K562 (cell line): ENCODE data around the gene DUSP9. TPM values are rescaled to one million over a fixed set of nuclear protein-coding genes. Genes with fewer than 3 reads are reported as not detected.

Source experiments
- ATAC-seq: fragments of 200-7000 bp; cut with Tn5 transposase; 3 replicates; pipeline ENCODE4 v1.9.1; 2020; ENCODE audit warnings: moderate library complexity
- BruUV-seq: library from RNA; stranded (reverse); fragments of 400-500 nt; replicated peaks from 2 replicates; lab custom pipeline; 2021; lab: Mats Ljungman, UMichigan
- CTCF ChIA-PET: fragments of 300-600 bp; formaldehyde crosslinking; extraction: SDS; loops from one replicate; lab custom pipeline; 2021; ENCODE audit warnings: low intra/inter-chr PET ratio; lab: Yijun Ruan, JAX
- POLR2A ChIA-PET: fragments of 300-600, 350-650 bp; sonication (Branson Sonifier 250); formaldehyde crosslinking; extraction: SDS; loops from one replicate; lab custom pipeline; 2021; ENCODE audit warnings: antibody characterized with exemption, inconsistent platforms; lab: Yijun Ruan, JAX
- DNase-seq, 4 experiments: peaks; one replicate each; pipeline versions ENCODE4 v3.0.0 to v3.0.0-alpha.2; 2011 to 2018; ENCODE audit warnings: low spot score in 3 of 4, mixed read lengths in 3 of 4; ENCODE audit errors: extremely low read depth in 1 of 4
- FAIRE-seq: peaks from 2 replicates; lab custom pipeline; 2011; peaks lifted over from hg19 to GRCh38; lab: Jason Lieb, UNC
- H2AFZ ChIP-seq: 2 replicates; pipeline ENCODE4 v1.6.0; 2011; ENCODE audit warnings: low read depth, low read length, control low read depth, inconsistent platforms
- H3K27ac ChIP-seq: fragments of 200-600 bp; 3 replicates; pipeline ENCODE4 v1.8.0; 2011; ENCODE audit warnings: low read depth, mild to moderate bottlenecking, control low read depth, inconsistent platforms, low read length, moderate library complexity, mixed read lengths; ENCODE audit errors: extremely low read depth
- H3K27me3 ChIP-seq, 2 experiments: fragments of 300-600 bp in 1 of 2; 2 replicates in 1 of 2; 3 replicates in 1 of 2; pipeline versions ENCODE4 v1.6.0 to v1.8.0; 2011; ENCODE audit warnings: inconsistent platforms in 2 of 2, low read length in 2 of 2, mild to moderate bottlenecking in 1 of 2, mixed read lengths in 1 of 2, moderate library complexity in 1 of 2; ENCODE audit not compliant: control insufficient read depth in 2 of 2, insufficient read depth in 2 of 2
- H3K36me3 ChIP-seq: fragments of 300-600 bp; 3 replicates; pipeline ENCODE4 v1.8.0; 2011; ENCODE audit warnings: mild to moderate bottlenecking, low read length, inconsistent platforms; ENCODE audit not compliant: control insufficient read depth, insufficient read depth
- H3K4me1 ChIP-seq, 2 experiments: fragments of 200-600 bp in 1 of 2; replicated peaks in 1 of 2; 2 replicates in 1 of 2; 3 replicates in 1 of 2; pipeline versions ENCODE4 v1.5.1 to v1.8.0; 2011; ENCODE audit warnings: inconsistent platforms in 2 of 2, low read length in 2 of 2, mild to moderate bottlenecking in 1 of 2, mixed read lengths in 1 of 2, moderate library complexity in 1 of 2; ENCODE audit not compliant: control insufficient read depth in 2 of 2, insufficient read depth in 2 of 2
- H3K4me2 ChIP-seq: 2 replicates; pipeline ENCODE4 v1.6.1; 2011; ENCODE audit warnings: low read length, control low read depth, inconsistent platforms, mixed read lengths; ENCODE audit not compliant: insufficient read depth
- H3K4me3 ChIP-seq: fragments of 200-600 bp; sonication (generic), shearing (Covaris generic); 2 replicates; pipeline ENCODE4 v1.5.1; 2016; ENCODE audit warnings: control low read depth, inconsistent platforms
- H3K79me2 ChIP-seq: fragments of 200-600 bp; 3 replicates; pipeline ENCODE4 v1.8.0; 2011; ENCODE audit warnings: low read length, inconsistent platforms; ENCODE audit not compliant: control insufficient read depth, insufficient read depth
- H3K9ac ChIP-seq, 2 experiments: 2 replicates each; pipeline versions ENCODE4 v1.6.0 to v1.6.1; 2011; ENCODE audit warnings: low read depth in 2 of 2, low read length in 2 of 2, control low read depth in 1 of 2, inconsistent platforms in 1 of 2, mild to moderate bottlenecking in 1 of 2, mixed read lengths in 1 of 2; ENCODE audit not compliant: insufficient read depth in 1 of 2
- H3K9me1 ChIP-seq: one replicate; pipeline ENCODE4 v1.6.0; 2011; ENCODE audit warnings: inconsistent platforms, mild to moderate bottlenecking, low read length, moderate library complexity; ENCODE audit not compliant: control insufficient read depth, insufficient read depth
- H3K9me3 ChIP-seq: replicated peaks from 2 replicates; pipeline ENCODE4 v1.5.1; 2011; ENCODE audit warnings: low read depth, low read length, inconsistent platforms; ENCODE audit not compliant: control insufficient read depth, insufficient read depth
- H4K20me1 ChIP-seq: replicated peaks from 2 replicates; pipeline ENCODE4 v1.6.1; 2011; ENCODE audit warnings: low read length, inconsistent platforms, mixed read lengths; ENCODE audit not compliant: control insufficient read depth, insufficient read depth
- GABPB1 ChIP-seq: sonication (generic); formaldehyde crosslinking; IDR thresholded peaks from 2 replicates; pipeline ENCODE4 v1.8.0; 2022; ENCODE audit warnings: mild to moderate bottlenecking, missing genetic modification reagents
- JUN ChIP-seq, 2 experiments: sonication (generic) in 1 of 2; formaldehyde crosslinking in 1 of 2; IDR thresholded peaks; 2 replicates each; pipeline versions ENCODE4 v1.6.1 to v1.8.0; 2012 to 2022; ENCODE audit warnings: borderline replicate concordance in 2 of 2, mild to moderate bottlenecking in 2 of 2, improper control_type of control experiment in 1 of 2, low read depth in 1 of 2, low read length in 1 of 2, missing genetic modification reagents in 1 of 2
- NONO ChIP-seq, 2 experiments: fragments of 200-400 bp in 1 of 2; fragments of 450-650 bp in 1 of 2; formaldehyde crosslinking in 1 of 2; IDR thresholded peaks; 2 replicates each; pipeline ENCODE4 v1.6.1; 2017; ENCODE audit warnings: low read depth in 2 of 2, mild to moderate bottlenecking in 2 of 2, moderate library complexity in 2 of 2, low read length in 1 of 2
- SRF ChIP-seq, 2 experiments: fragments of 250-450, 450-650 bp in 1 of 2; sonication (Bioruptor Pico) in 1 of 2; sonication (generic) in 1 of 2; formaldehyde crosslinking; IDR thresholded peaks; 2 replicates each; pipeline versions ENCODE4 v1.5.0 to v1.5.1; 2020 to 2022; ENCODE audit warnings: mild to moderate bottlenecking in 1 of 2, missing genetic modification reagents in 1 of 2
- TEAD2 ChIP-seq: fragments of 450-650 bp; IDR thresholded peaks from 2 replicates; pipeline ENCODE4 v1.6.1; 2016; ENCODE audit warnings: missing genetic modification characterization, control low read depth, missing compliant biosample characterization
- ZNF696 ChIP-seq: fragments of 250-450 bp; sonication (Bioruptor Pico); conservative IDR thresholded peaks from 2 replicates; pipeline ENCODE4 v1.4.0; 2020; ENCODE audit warnings: mild to moderate bottlenecking, moderate library complexity
- WGBS: fragments of 100-300 bp; shearing (Covaris generic); methylation state at CpG from one replicate; pipeline ENCODE4 v1.1.6; 2016; ENCODE audit warnings: low coverage, mixed read lengths; ENCODE audit not compliant: insufficient coverage; ENCODE audit errors: missing lambda C conversion rate; 5-methylcytosine and 5-hydroxymethylcytosine counted together
- in situ Hi-C: fragments of 300-500 bp; cut with MboI; formaldehyde crosslinking; loops from 4 replicates; pipeline ENCODE4 v1.15.0; 2018; ENCODE audit warnings: inconsistent platforms, mixed read lengths
- intact Hi-C: fragments of 100-400 bp; cut with micrococcal nuclease; formaldehyde crosslinking; loops from 2 replicates; pipeline ENCODE4 v1.14.2; 2022
- polyA plus RNA-seq, 8 experiments: library from polyadenylated mRNA; depleted of rRNA in 4 of 8; stranded (reverse) in 5 of 8; unstranded in 3 of 8; fragments of >200 nt; fragmentation: Nextera tagmentation in 2 of 8; fragmentation: Illumina TruSeq in 1 of 8; extraction: Ambion mirVana in 2 of 8; extraction: Trizol in 1 of 8; gene quantifications; 2 replicates each; pipeline versions ENCODE4 v1.2.1 to v1.2.3, GENCODE V29; 2011 to 2014; ENCODE audit warnings: inconsistent platforms in 1 of 8, missing spikeins in 1 of 8
- total RNA-seq, 7 experiments: library from RNA; depleted of rRNA in 6 of 7; stranded (reverse); fragments of >200 nt in 6 of 7; fragmentation: Illumina TruSeq in 2 of 7; extraction: Trizol in 2 of 7; gene quantifications; 2 replicates each; pipeline versions ENCODE4 v1.2.1 to v1.2.3, GENCODE V29; 2011 to 2021; ENCODE audit warnings: low replicate concordance in 1 of 7
- TF ChIP-seq, protein P1 (sequence below), 2 experiments: fragments of 450-650 bp in 1 of 2; sonication (generic) in 1 of 2; formaldehyde crosslinking; conservative IDR thresholded peaks; 2 replicates each; pipeline versions ENCODE4 v1.4.0 to v1.8.1; 2020 to 2022; ENCODE audit warnings: mild to moderate bottlenecking in 1 of 2, missing genetic modification reagents in 1 of 2
- TF ChIP-seq, protein P2 (sequence below): fragments of 450-650 bp; IDR thresholded peaks from 2 replicates; pipeline ENCODE4 v1.7.1; 2018; ENCODE audit warnings: mild to moderate bottlenecking, low read depth; ENCODE audit not compliant: partially characterized antibody
- TF ChIP-seq, protein P3 (sequence below): fragments of 250-450 bp; sonication (Bioruptor Pico); IDR thresholded peaks from 2 replicates; pipeline ENCODE4 v1.5.0; 2021
- TF ChIP-seq, protein P4 (sequence below): fragments of 450-650 bp; IDR thresholded peaks from 2 replicates; pipeline ENCODE4 v1.6.1; 2016; ENCODE audit warnings: borderline replicate concordance
- TF ChIP-seq, protein P5 (sequence below), 2 experiments: fragments of 450-650 bp; IDR thresholded peaks; 2 replicates each; pipeline ENCODE4 v1.6.1; 2016

Gene DUSP9
- total and polyA plus RNA-seq, 9 of the 15 experiments (the other 6 are each of a cell fraction or from before 2014, with no cell fraction given): 0.11 to 14.1 (median 5.5) TPM

DNA sequence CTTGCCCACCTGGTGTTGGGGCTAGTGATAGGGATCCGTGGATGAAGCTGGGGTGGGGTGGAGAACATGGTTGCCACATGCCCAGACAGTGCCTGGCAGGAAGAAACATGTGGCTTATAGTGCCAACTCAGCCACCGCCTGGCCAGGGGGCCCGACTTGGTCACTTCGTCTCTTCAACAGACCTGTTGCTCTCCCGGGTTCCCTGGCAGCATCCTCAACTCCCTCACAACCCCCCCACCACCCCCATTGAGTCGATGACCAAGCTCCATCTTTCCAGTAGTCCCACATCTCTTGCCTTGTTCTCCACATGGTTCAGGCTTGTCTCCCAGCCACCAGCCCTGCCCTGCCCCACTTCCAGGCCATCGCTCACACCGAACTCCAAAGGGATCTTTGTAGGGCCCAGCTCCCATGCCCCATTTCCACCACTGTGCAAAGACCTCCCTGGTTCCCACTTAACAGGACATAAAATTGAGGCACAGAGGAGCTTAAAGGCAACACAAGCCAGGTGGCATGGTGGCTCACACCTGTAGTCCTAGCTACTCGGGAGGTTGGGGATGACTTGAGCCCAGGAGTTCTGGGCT is 18.8 kb downstream of the DUSP9 start:
- POLR2A ChIA-PET: interaction anchor here (0.6 to 1.0 kb wide), 3 partner anchors 9 to 209 kb away, joined by 3 read pairs; no protein-coding TSS in a partner anchor
- no peak for DNase-seq
- TF ChIP-seq, protein P1, sequence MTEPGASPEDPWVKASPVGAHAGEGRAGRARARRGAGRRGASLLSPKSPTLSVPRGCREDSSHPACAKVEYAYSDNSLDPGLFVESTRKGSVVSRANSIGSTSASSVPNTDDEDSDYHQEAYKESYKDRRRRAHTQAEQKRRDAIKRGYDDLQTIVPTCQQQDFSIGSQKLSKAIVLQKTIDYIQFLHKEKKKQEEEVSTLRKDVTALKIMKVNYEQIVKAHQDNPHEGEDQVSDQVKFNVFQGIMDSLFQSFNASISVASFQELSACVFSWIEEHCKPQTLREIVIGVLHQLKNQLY (CRISPR knock-in tag; conservative IDR thresholded peaks at IDR 0.05): no peak
- TF ChIP-seq ZNF696 (CRISPR knock-in tag) (no peak), NONO (IDR thresholded peaks at IDR 0.05; ENCODE audit: low read depth in 2 of 2, low read length in 1 of 2) (no peak), GABPB1 (CRISPR knock-in tag) (no peak), JUN (IDR thresholded peaks at IDR 0.05; ENCODE audit: borderline replicate concordance, low read depth, low read length) (no peak), JUN (CRISPR knock-in tag; IDR thresholded peaks at IDR 0.05; ENCODE audit: borderline replicate concordance) (no peak), SRF (CRISPR knock-in tag; IDR thresholded peaks at IDR 0.05) (no peak), TEAD2 (tag) (no peak)
- TF ChIP-seq, protein P2, sequence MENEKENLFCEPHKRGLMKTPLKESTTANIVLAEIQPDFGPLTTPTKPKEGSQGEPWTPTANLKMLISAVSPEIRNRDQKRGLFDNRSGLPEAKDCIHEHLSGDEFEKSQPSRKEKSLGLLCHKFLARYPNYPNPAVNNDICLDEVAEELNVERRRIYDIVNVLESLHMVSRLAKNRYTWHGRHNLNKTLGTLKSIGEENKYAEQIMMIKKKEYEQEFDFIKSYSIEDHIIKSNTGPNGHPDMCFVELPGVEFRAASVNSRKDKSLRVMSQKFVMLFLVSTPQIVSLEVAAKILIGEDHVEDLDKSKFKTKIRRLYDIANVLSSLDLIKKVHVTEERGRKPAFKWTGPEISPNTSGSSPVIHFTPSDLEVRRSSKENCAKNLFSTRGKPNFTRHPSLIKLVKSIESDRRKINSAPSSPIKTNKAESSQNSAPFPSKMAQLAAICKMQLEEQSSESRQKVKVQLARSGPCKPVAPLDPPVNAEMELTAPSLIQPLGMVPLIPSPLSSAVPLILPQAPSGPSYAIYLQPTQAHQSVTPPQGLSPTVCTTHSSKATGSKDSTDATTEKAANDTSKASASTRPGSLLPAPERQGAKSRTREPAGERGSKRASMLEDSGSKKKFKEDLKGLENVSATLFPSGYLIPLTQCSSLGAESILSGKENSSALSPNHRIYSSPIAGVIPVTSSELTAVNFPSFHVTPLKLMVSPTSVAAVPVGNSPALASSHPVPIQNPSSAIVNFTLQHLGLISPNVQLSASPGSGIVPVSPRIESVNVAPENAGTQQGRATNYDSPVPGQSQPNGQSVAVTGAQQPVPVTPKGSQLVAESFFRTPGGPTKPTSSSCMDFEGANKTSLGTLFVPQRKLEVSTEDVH: no peak
- TF ChIP-seq, protein P3, sequence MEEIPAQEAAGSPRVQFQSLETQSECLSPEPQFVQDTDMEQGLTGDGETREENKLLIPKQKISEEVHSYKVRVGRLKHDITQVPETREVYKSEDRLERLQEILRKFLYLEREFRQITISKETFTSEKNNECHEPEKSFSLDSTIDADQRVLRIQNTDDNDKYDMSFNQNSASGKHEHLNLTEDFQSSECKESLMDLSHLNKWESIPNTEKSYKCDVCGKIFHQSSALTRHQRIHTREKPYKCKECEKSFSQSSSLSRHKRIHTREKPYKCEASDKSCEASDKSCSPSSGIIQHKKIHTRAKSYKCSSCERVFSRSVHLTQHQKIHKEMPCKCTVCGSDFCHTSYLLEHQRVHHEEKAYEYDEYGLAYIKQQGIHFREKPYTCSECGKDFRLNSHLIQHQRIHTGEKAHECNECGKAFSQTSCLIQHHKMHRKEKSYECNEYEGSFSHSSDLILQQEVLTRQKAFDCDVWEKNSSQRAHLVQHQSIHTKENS (CRISPR knock-in tag): no peak
- TF ChIP-seq, protein P4, sequence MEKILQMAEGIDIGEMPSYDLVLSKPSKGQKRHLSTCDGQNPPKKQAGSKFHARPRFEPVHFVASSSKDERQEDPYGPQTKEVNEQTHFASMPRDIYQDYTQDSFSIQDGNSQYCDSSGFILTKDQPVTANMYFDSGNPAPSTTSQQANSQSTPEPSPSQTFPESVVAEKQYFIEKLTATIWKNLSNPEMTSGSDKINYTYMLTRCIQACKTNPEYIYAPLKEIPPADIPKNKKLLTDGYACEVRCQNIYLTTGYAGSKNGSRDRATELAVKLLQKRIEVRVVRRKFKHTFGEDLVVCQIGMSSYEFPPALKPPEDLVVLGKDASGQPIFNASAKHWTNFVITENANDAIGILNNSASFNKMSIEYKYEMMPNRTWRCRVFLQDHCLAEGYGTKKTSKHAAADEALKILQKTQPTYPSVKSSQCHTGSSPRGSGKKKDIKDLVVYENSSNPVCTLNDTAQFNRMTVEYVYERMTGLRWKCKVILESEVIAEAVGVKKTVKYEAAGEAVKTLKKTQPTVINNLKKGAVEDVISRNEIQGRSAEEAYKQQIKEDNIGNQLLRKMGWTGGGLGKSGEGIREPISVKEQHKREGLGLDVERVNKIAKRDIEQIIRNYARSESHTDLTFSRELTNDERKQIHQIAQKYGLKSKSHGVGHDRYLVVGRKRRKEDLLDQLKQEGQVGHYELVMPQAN: no peak
- TF ChIP-seq, protein P5, sequence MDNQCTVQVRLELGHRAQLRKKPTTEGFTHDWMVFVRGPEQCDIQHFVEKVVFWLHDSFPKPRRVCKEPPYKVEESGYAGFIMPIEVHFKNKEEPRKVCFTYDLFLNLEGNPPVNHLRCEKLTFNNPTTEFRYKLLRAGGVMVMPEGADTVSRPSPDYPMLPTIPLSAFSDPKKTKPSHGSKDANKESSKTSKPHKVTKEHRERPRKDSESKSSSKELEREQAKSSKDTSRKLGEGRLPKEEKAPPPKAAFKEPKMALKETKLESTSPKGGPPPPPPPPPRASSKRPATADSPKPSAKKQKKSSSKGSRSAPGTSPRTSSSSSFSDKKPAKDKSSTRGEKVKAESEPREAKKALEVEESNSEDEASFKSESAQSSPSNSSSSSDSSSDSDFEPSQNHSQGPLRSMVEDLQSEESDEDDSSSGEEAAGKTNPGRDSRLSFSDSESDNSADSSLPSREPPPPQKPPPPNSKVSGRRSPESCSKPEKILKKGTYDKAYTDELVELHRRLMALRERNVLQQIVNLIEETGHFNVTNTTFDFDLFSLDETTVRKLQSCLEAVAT (IDR thresholded peaks at IDR 0.05): no peak

More for the DNA sequence above, 18.8 kb downstream of the DUSP9 start:
- Histone ChIP-seq H3K4me1 (peaks cover 3 to 32% of the 10 kb centered on the region in 2 experiments; a peak in 4 of 5 replicates), H3K9me1 (peaks cover 4% of the 10 kb centered on the region), H3K9me3 (no peaks in the 10 kb centered on the region), H3K4me3 (no peak overlapping the region), H3K27me3 (peaks cover 2 to 18% of the 10 kb centered on the region in 2 experiments; a peak in 3 of 5 replicates), H3K4me2 (no peak overlapping the region), H3K79me2 (no peaks in the 10 kb centered on the region), H2AFZ (no peak overlapping the region), H3K36me3 (no peaks in the 10 kb centered on the region), H3K9ac (no peak overlapping the region), H3K27ac (no peak overlapping the region), H4K20me1 (no peaks in the 10 kb centered on the region)
- CTCF ChIA-PET: interaction anchor here (0.6 kb wide), 2 partner anchors 11 to 92 kb away, joined by 3 to 4 read pairs; no protein-coding TSS in a partner anchor
- BruUV-seq: no TSS peak
- intact Hi-C loops (loop anchor here (5.0 to 10.0 kb wide), 3 partner anchors 109 to 711 kb away; no protein-coding TSS in a partner anchor), in situ Hi-C loops (loop anchor here (5.0 to 10.0 kb wide), 3 partner anchors 54 to 721 kb away; no protein-coding TSS in a partner anchor)
- no peak for FAIRE-seq
- no peak for ATAC-seq
- WGBS: 0% methylated on average over 9 of the region's 9 CpGs
